ENCODE measurements around the gene RIC8B. TPM values are rescaled to one million over a fixed set of nuclear protein-coding genes. Genes with fewer than 3 reads are reported as not detected.

RIC8B gene
- total RNA-seq, 2 donors from 2014 or later = 12.8 to 19.9 TPM

- DNase-seq (no peak), ATAC-seq (no peak)
- Mint-ChIP-seq H3K4me1 (peaks cover 10% of the 10 kb centered on the region), H3K27ac (no peak overlapping the region), H3K4me3 (no peak overlapping the region), H3K36me3 (ENCODE audit: low read depth) (peaks cover 9% of the 10 kb centered on the region), H3K27me3 (no peaks in the 10 kb centered on the region)
- H3K9me3 ChIP-seq (ENCODE audit: control insufficient read depth, low read length, poor library complexity, severe bottlenecking) = no peaks in the 10 kb centered on the region
Measured at GRCh38 chr12:106870116-106870515, 95.6 kb downstream of the RIC8B start.

- DNase-seq = no peak
- Mint-ChIP-seq H3K4me1 (peaks cover 5% of the 10 kb centered on the region), H3K27ac (no peak overlapping the region), H3K36me3 (ENCODE audit: low read depth) (peaks cover 5% of the 10 kb centered on the region), H3K4me3 (no peak overlapping the region), H3K27me3 (no peaks in the 10 kb centered on the region)
- no peak for ATAC-seq
- H3K9me3 ChIP-seq (ENCODE audit: control insufficient read depth, low read length, poor library complexity, severe bottlenecking) = no peaks in the 10 kb centered on the region
Measured at GRCh38 chr12:106871477-106871876, 97.0 kb downstream of the RIC8B start.

GRCh38 chr12:106873983-106874382 lies 99.5 kb downstream of the RIC8B start:
- H3K4me1 Mint-ChIP-seq = peaks cover 2% of the 10 kb centered on the region
- no peak overlapping the region for H3K4me3 Mint-ChIP-seq
- no peaks in the 10 kb centered on the region for H3K27me3 Mint-ChIP-seq
- H3K27ac Mint-ChIP-seq = no peak overlapping the region
- H3K9me3 ChIP-seq (ENCODE audit: control insufficient read depth, low read length, poor library complexity, severe bottlenecking) = no peaks in the 10 kb centered on the region
- no peak for DNase-seq
- peaks cover 5% of the 10 kb centered on the region for H3K36me3 Mint-ChIP-seq (ENCODE audit: low read depth)
- ATAC-seq = no peak

- DNase-seq (no peak), ATAC-seq (no peak)
- H3K4me1 Mint-ChIP-seq = peaks cover 4% of the 10 kb centered on the region
- no peaks in the 10 kb centered on the region for H3K27me3 Mint-ChIP-seq
- no peaks in the 10 kb centered on the region for H3K9me3 ChIP-seq (ENCODE audit: control insufficient read depth, low read length, poor library complexity, severe bottlenecking)
- peaks cover 10% of the 10 kb centered on the region for H3K36me3 Mint-ChIP-seq (ENCODE audit: low read depth)
- no peak overlapping the region for H3K27ac Mint-ChIP-seq
- H3K4me3 Mint-ChIP-seq = no peak overlapping the region
Measured at GRCh38 chr12:106878804-106879203, 104.3 kb downstream of the RIC8B start.

- DNase-seq (no peak), ATAC-seq (no peak)
- Mint-ChIP-seq H3K27ac (no peak overlapping the region), H3K36me3 (ENCODE audit: low read depth) (peaks cover 10% of the 10 kb centered on the region), H3K27me3 (no peaks in the 10 kb centered on the region), H3K4me1 (peaks cover 4% of the 10 kb centered on the region), H3K4me3 (no peak overlapping the region)
- no peaks in the 10 kb centered on the region for H3K9me3 ChIP-seq (ENCODE audit: control insufficient read depth, low read length, poor library complexity, severe bottlenecking)
Measured at GRCh38 chr12:106879612-106880011, 105.1 kb downstream of the RIC8B start.

- Mint-ChIP-seq H3K27ac (peak overlapping the region; percentile 56), H3K27me3 (no peaks in the 10 kb centered on the region), H3K4me1 (peaks cover 2% of the 10 kb centered on the region), H3K4me3 (no peak overlapping the region), H3K36me3 (ENCODE audit: low read depth) (peaks cover 10% of the 10 kb centered on the region)
- ATAC-seq (no peak), DNase-seq (no peak)
- no peaks in the 10 kb centered on the region for H3K9me3 ChIP-seq (ENCODE audit: control insufficient read depth, low read length, poor library complexity, severe bottlenecking)
Measured at GRCh38 chr12:106883426-106883825, 108.9 kb downstream of the RIC8B start.

GRCh38 chr12:106885026-106885425 lies 110.5 kb downstream of the RIC8B start:
- H3K27me3 Mint-ChIP-seq = no peaks in the 10 kb centered on the region
- H3K9me3 ChIP-seq (ENCODE audit: control insufficient read depth, low read length, poor library complexity, severe bottlenecking) = no peaks in the 10 kb centered on the region
- H3K36me3 Mint-ChIP-seq (ENCODE audit: low read depth) = peaks cover 10% of the 10 kb centered on the region
- H3K4me3 Mint-ChIP-seq = no peak overlapping the region
- ATAC-seq = no peak
- H3K4me1 Mint-ChIP-seq = peaks cover 2% of the 10 kb centered on the region
- H3K27ac Mint-ChIP-seq = no peak overlapping the region
- no peak for DNase-seq

GRCh38 chr12:106885541-106886249 lies 111.2 kb downstream of the RIC8B start:
- Mint-ChIP-seq H3K27me3 (no peaks in the 10 kb centered on the region), H3K27ac (no peak overlapping the region), H3K4me3 (no peak overlapping the region), H3K36me3 (ENCODE audit: low read depth) (peaks cover 10% of the 10 kb centered on the region), H3K4me1 (peaks cover 2% of the 10 kb centered on the region)
- H3K9me3 ChIP-seq (ENCODE audit: control insufficient read depth, low read length, poor library complexity, severe bottlenecking) = no peaks in the 10 kb centered on the region
- ATAC-seq (no peak), DNase-seq (no peak)

- no peak for DNase-seq
- H3K4me1 Mint-ChIP-seq = peaks cover 2% of the 10 kb centered on the region
- H3K27me3 Mint-ChIP-seq = no peaks in the 10 kb centered on the region
- no peak overlapping the region for H3K27ac Mint-ChIP-seq
- H3K9me3 ChIP-seq (ENCODE audit: control insufficient read depth, low read length, poor library complexity, severe bottlenecking) = no peaks in the 10 kb centered on the region
- no peak for ATAC-seq
- H3K36me3 Mint-ChIP-seq (ENCODE audit: low read depth) = peaks cover 7% of the 10 kb centered on the region
- H3K4me3 Mint-ChIP-seq = no peak overlapping the region
Measured at GRCh38 chr12:106886932-106887331, 112.5 kb downstream of the RIC8B start.

- Mint-ChIP-seq H3K4me1 (peaks cover 1% of the 10 kb centered on the region), H3K27me3 (no peaks in the 10 kb centered on the region), H3K27ac (no peak overlapping the region), H3K36me3 (ENCODE audit: low read depth) (peaks cover 5% of the 10 kb centered on the region), H3K4me3 (no peak overlapping the region)
- DNase-seq (no peak), ATAC-seq (no peak)
- H3K9me3 ChIP-seq (ENCODE audit: control insufficient read depth, low read length, poor library complexity, severe bottlenecking) = no peaks in the 10 kb centered on the region
Measured at GRCh38 chr12:106888348-106888970, 114.0 kb downstream of the RIC8B start.

GRCh38 chr12:106889326-106889725 lies 114.8 kb downstream of the RIC8B start:
- peaks cover 2% of the 10 kb centered on the region for H3K36me3 Mint-ChIP-seq (ENCODE audit: low read depth)
- no peaks in the 10 kb centered on the region for H3K4me1 Mint-ChIP-seq
- no peak for ATAC-seq
- no peaks in the 10 kb centered on the region for H3K9me3 ChIP-seq (ENCODE audit: control insufficient read depth, low read length, poor library complexity, severe bottlenecking)
- no peak for DNase-seq
- H3K27ac Mint-ChIP-seq = no peak overlapping the region
- H3K4me3 Mint-ChIP-seq = no peak overlapping the region
- no peaks in the 10 kb centered on the region for H3K27me3 Mint-ChIP-seq

GRCh38 chr12:106889950-106890626 lies 115.6 kb downstream of the RIC8B start:
- Mint-ChIP-seq H3K27me3 (no peaks in the 10 kb centered on the region), H3K36me3 (ENCODE audit: low read depth) (peaks cover 1% of the 10 kb centered on the region), H3K27ac (no peak overlapping the region), H3K4me3 (no peak overlapping the region), H3K4me1 (no peaks in the 10 kb centered on the region)
- DNase-seq (no peak), ATAC-seq (no peak)
- H3K9me3 ChIP-seq (ENCODE audit: control insufficient read depth, low read length, poor library complexity, severe bottlenecking) = no peaks in the 10 kb centered on the region

GRCh38 chr12:106892075-106892474 lies 117.6 kb downstream of the RIC8B start:
- ATAC-seq (no peak), DNase-seq (no peak)
- Mint-ChIP-seq H3K27ac (no peak overlapping the region), H3K27me3 (no peaks in the 10 kb centered on the region), H3K4me1 (peaks cover 3% of the 10 kb centered on the region), H3K4me3 (no peak overlapping the region), H3K36me3 (ENCODE audit: low read depth) (no peaks in the 10 kb centered on the region)
- no peaks in the 10 kb centered on the region for H3K9me3 ChIP-seq (ENCODE audit: control insufficient read depth, low read length, poor library complexity, severe bottlenecking)

Measured in T-helper 17 cell (primary cell).